NCI-H2227 treated with DMSO at 0.1 percent for 48 hours (cell line): ENCODE measurements around the gene SLC15A3.
"Not testable (repeated sequence)": the region's sequence is repeated elsewhere in the genome, so short reads cannot be mapped to it uniquely, and the experiment has no call there.

Experiments used
- DNase-seq: peaks from one replicate; lab custom pipeline; 2025; lab: John Stamatoyannopoulos, UW

Gene SLC15A3

GRCh38 chr11:60974726-60975125 is 22.8 kb upstream of the SLC15A3 start:
- no peak for DNase-seq

GRCh38 chr11:60974316-60974715 is 22.3 kb upstream of the SLC15A3 start:
- DNase-seq = not testable (repeated sequence)

- DNase-seq = no peak
Observed at GRCh38 chr11:60973699-60974098, 21.7 kb upstream of the SLC15A3 start.

- DNase-seq = no peak
Observed at GRCh38 chr11:60972182-60973030, 20.4 kb upstream of the SLC15A3 start.

- DNase-seq = no peak
Observed at GRCh38 chr11:60971520-60971919, 19.5 kb upstream of the SLC15A3 start, which contains the start of gene CD6. Gene CD6, plus strand, starts transcription at chr11:60971680. Its CDS starts 186 bp downstream, at chr11:60971866.

- DNase-seq = no peak
Observed at GRCh38 chr11:60970890-60971289, 18.9 kb upstream of the SLC15A3 start.

GRCh38 chr11:60970369-60970774 is 18.4 kb upstream of the SLC15A3 start:
- DNase-seq = no peak

GRCh38 chr11:60968223-60968622 is 16.2 kb upstream of the SLC15A3 start:
- no peak for DNase-seq

GRCh38 chr11:60966890-60967289 is 14.9 kb upstream of the SLC15A3 start:
- DNase-seq = no peak

- no peak for DNase-seq
Observed at GRCh38 chr11:60964801-60965200, 12.8 kb upstream of the SLC15A3 start.

GRCh38 chr11:60960405-60960804 is 8.4 kb upstream of the SLC15A3 start:
- no peak for DNase-seq

GRCh38 chr11:60959431-60959830 is 7.5 kb upstream of the SLC15A3 start:
- DNase-seq = no peak

GRCh38 chr11:60957188-60957587 is 5.2 kb upstream of the SLC15A3 start:
- DNase-seq = no peak

GRCh38 chr11:60955571-60955970 is 3.6 kb upstream of the SLC15A3 start:
- DNase-seq = no peak

- no peak for DNase-seq
Observed at GRCh38 chr11:60954421-60954820, 2.4 kb upstream of the SLC15A3 start.

GRCh38 chr11:60953781-60954180 is 1.8 kb upstream of the SLC15A3 start:
- DNase-seq = no peak

- no peak for DNase-seq
Observed at GRCh38 chr11:60952742-60953170, 780 bp upstream of the SLC15A3 start.

- no peak for DNase-seq
Observed at GRCh38 chr11:60951606-60951903, 421 bp downstream of the SLC15A3 start.

GRCh38 chr11:60950933-60951605 is 907 bp downstream of the SLC15A3 start:
- no peak for DNase-seq

- no peak for DNase-seq
Observed at GRCh38 chr11:60950024-60950423, 2.0 kb downstream of the SLC15A3 start.

GRCh38 chr11:60948250-60948649 is 3.7 kb downstream of the SLC15A3 start:
- no peak for DNase-seq

- no peak for DNase-seq
Observed at GRCh38 chr11:60947700-60948099, 4.3 kb downstream of the SLC15A3 start.

GRCh38 chr11:60946601-60947264 is 5.2 kb downstream of the SLC15A3 start:
- DNase-seq = no peak
